GM12892 (cell line): Measurements from ENCODE around the gene VDR.

ENCODE experiments used
- POLR2A ChIP-seq: IDR thresholded peaks from 2 replicates; pipeline ENCODE4 v1.6.1; 2011; ENCODE audit warnings: low read depth, low read length, control low read depth
- POLR2AphosphoS5 ChIP-seq: IDR thresholded peaks from 2 replicates; pipeline ENCODE4 v1.6.1; 2011; ENCODE audit warnings: low read depth, low read length, control low read depth

GRCh38 chr12:47876440-47876960 lies 28.3 kb downstream of the VDR start:
- TF ChIP-seq POLR2A (no peak), POLR2AphosphoS5 (no peak)
